Activated B cell treated with CpG ODN at 0.5 μM for 24 hours (primary cell): ENCODE data around the gene KREMEN1. TPM values are rescaled to one million over a fixed set of nuclear protein-coding genes. Genes with fewer than 3 reads are reported as not detected.
"Not testable (repeated sequence)": the region's sequence is repeated elsewhere in the genome, so short reads cannot be mapped to it uniquely, and the experiment has no call there.

Source experiments
- ATAC-seq: fragments of 200-7000 bp; cut with Tn5 transposase; one replicate; pipeline ENCODE4 v1.10.0; 2021; ENCODE audit warnings: low read depth, mild to moderate bottlenecking, moderate library complexity
- CTCF ChIA-PET: fragments of 350-600 bp; sonication (Branson Sonifier 250); formaldehyde crosslinking; loops from one replicate; lab custom pipeline; 2021; ENCODE audit warnings: antibody characterized with exemption; lab: Charles Lee
- POLR2A ChIA-PET: fragments of 350-600 bp; sonication (Branson Sonifier 250); formaldehyde crosslinking; loops from one replicate; lab custom pipeline; 2021; ENCODE audit warnings: antibody characterized with exemption; lab: Charles Lee
- DNase-seq: peaks from one replicate; pipeline ENCODE4 v3.0.0; 2022
- H3K27ac Mint-ChIP-seq: one replicate; pipeline ENCODE4 v1.8.0; 2020; ENCODE audit warnings: mixed read lengths
- H3K27me3 Mint-ChIP-seq: one replicate; pipeline ENCODE4 v1.8.0; 2021; ENCODE audit warnings: mixed read lengths
- H3K36me3 Mint-ChIP-seq: one replicate; pipeline ENCODE4 v1.8.0; 2021; ENCODE audit warnings: low read depth, mixed read lengths
- H3K4me1 Mint-ChIP-seq: one replicate; pipeline ENCODE4 v1.8.0; 2021; ENCODE audit warnings: mixed read lengths
- H3K4me3 Mint-ChIP-seq: one replicate; pipeline ENCODE4 v1.8.0; 2020; ENCODE audit warnings: mild to moderate bottlenecking, mixed read lengths
- H3K9me3 Mint-ChIP-seq: one replicate; pipeline ENCODE4 v1.8.0; 2020; ENCODE audit warnings: mixed read lengths
- intact Hi-C: fragments of 100-400 bp; cut with micrococcal nuclease; formaldehyde crosslinking; loops from one replicate; pipeline ENCODE4 v1.15.1; 2024
- total RNA-seq: library from RNA; stranded (reverse); gene quantifications from 2 replicates; pipeline ENCODE4 v1.2.3, GENCODE V29; 2022
- TF ChIP-seq, protein P1 (sequence below): fragments of 200-600 bp; IDR thresholded peaks from one replicate; pipeline ENCODE4 v1.8.0; 2022; ENCODE audit warnings: antibody characterized with exemption, mild to moderate bottlenecking

The KREMEN1 gene
- total RNA-seq, 1 donor from 2014 or later = not detected

DNA sequence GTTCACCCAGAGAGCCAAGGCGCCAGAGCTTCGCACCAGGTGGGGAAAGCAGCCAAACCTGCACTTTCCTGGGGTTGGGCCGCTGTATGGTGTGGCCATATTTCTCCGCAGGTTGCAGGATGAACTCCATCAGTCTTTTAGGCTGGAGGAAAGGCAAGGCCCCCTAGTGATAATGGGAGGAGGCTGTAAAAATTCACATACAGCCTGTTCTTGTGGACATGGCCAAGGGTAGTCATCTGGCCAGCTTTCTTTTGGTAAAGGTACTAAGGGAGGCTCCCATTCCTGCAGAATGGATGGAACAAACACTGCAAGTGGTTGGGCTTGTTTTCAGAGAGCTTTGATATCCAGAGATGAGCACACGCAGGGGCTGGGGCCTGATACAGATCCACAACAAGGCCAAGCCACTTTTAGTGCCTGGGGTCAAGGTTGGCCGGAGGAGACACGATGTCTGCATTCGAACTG lies 40.8 kb upstream of the KREMEN1 start:
- H3K9me3 Mint-ChIP-seq = no peaks in the 10 kb centered on the region
- DNase-seq = no peak
- CTCF ChIA-PET = interaction anchor here (1.1 kb wide), 1 partner anchor 432 kb away, joined by 3 read pairs; no protein-coding TSS in a partner anchor
- no peak for ATAC-seq
- no peak overlapping the region for H3K27ac Mint-ChIP-seq
- H3K4me1 Mint-ChIP-seq = peaks cover 6% of the 10 kb centered on the region
- TF ChIP-seq, protein P1, sequence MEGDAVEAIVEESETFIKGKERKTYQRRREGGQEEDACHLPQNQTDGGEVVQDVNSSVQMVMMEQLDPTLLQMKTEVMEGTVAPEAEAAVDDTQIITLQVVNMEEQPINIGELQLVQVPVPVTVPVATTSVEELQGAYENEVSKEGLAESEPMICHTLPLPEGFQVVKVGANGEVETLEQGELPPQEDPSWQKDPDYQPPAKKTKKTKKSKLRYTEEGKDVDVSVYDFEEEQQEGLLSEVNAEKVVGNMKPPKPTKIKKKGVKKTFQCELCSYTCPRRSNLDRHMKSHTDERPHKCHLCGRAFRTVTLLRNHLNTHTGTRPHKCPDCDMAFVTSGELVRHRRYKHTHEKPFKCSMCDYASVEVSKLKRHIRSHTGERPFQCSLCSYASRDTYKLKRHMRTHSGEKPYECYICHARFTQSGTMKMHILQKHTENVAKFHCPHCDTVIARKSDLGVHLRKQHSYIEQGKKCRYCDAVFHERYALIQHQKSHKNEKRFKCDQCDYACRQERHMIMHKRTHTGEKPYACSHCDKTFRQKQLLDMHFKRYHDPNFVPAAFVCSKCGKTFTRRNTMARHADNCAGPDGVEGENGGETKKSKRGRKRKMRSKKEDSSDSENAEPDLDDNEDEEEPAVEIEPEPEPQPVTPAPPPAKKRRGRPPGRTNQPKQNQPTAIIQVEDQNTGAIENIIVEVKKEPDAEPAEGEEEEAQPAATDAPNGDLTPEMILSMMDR = no peak
- intact Hi-C loops = no loop called here
- H3K4me3 Mint-ChIP-seq = no peak overlapping the region
- H3K36me3 Mint-ChIP-seq = no peaks in the 10 kb centered on the region
- POLR2A ChIA-PET = no interaction called here
- H3K27me3 Mint-ChIP-seq = peaks cover 44% of the 10 kb centered on the region

DNA sequence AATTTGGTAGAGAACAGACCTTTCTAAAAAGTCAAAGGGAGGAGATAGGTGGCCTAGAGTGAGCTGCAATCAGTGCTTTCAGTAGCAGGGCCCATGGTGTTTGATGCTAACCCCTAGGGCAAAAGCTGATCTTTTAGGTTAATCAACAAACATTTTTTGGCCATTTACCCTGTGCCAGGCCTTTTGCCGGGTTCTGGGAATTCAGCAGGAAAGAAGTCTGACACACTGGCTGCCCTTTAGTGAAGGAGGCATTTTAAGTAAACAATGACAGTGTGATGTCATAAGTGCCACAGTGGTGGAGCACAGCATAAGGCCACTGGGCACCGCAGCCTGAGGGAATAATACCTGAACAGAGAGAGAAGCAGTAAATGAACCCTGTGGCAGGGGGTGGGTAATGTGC lies 40.3 kb upstream of the KREMEN1 start:
- ChIA-PET CTCF (no interaction called here), POLR2A (no interaction called here)
- H3K4me3 Mint-ChIP-seq = no peak overlapping the region

DNA sequence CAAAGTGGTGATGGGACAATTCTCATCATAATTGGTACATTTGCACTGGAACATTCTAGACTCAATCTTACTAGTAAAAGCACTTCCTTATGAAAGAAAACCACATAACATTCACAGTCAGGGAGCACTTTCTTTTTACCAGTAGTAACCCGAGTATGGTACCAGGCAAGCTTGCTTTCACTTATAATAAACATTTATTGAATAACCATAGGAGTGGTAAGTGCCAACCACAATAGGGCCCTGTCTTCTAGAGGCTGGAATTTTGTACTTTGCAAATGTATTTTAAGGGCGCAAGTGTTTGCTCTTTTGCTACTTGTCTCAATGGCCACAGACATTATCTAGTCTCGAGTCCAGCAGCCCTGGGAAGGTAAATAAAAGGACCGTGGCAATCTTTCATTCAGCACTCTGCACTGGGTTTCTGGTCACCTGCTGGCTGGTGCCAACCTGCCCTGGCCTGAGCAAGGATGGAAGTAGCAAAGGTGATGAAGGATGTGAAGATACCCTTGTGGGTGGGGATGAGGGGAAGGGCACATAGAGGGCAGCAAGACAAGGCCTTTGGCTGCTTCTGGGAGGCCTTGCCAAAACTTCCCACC lies 35.4 kb upstream of the KREMEN1 start:
- Mint-ChIP-seq H3K27me3 (peaks cover 11% of the 10 kb centered on the region), H3K4me1 (no peaks in the 10 kb centered on the region), H3K9me3 (no peaks in the 10 kb centered on the region), H3K27ac (no peak overlapping the region), H3K36me3 (no peaks in the 10 kb centered on the region), H3K4me3 (no peak overlapping the region)
- TF ChIP-seq, protein P1 = no peak
- no peak for ATAC-seq
- intact Hi-C loops = no loop called here
- POLR2A ChIA-PET = no interaction called here
- CTCF ChIA-PET = interaction anchor here (1.0 to 7.0 kb wide), 3 partner anchors 8 to 435 kb away, joined by 3 to 77 read pairs (median 7); no protein-coding TSS in a partner anchor
- no peak for DNase-seq

More for the DNA sequence above, 40.3 kb upstream of the KREMEN1 start:
- DNase-seq = no peak
- ATAC-seq = no peak
- H3K36me3 Mint-ChIP-seq = no peaks in the 10 kb centered on the region
- no peaks in the 10 kb centered on the region for H3K9me3 Mint-ChIP-seq
- peaks cover 44% of the 10 kb centered on the region for H3K27me3 Mint-ChIP-seq
- intact Hi-C loops = no loop called here
- H3K27ac Mint-ChIP-seq = no peak overlapping the region
- H3K4me1 Mint-ChIP-seq = peaks cover 6% of the 10 kb centered on the region
- TF ChIP-seq, protein P1 = no peak

DNA sequence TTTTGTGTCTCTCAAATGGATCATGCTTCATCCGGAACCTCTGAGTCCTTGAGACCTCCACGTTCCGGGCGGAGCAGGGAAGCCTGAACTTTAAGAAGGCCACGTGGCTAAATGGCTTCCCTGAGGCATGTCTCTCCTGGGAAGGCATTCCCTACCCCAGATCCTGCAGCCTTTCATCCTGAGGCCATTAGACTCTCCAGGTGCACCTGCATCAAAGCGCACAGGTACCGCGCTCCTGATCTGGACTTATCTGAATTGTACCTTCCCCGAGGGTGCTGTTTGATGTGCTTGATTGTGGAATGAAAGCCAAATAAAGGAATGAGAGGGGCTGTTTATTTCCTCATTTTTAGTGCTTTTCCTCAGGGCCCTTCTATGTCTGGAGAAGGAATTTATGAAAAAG lies 33.7 kb upstream of the KREMEN1 start:
- ChIA-PET CTCF (interaction anchor here (3.4 to 7.1 kb wide), 4 partner anchors 181 to 437 kb away, joined by 26 to 87 read pairs (median 61); no protein-coding TSS in a partner anchor), POLR2A (no interaction called here)
- H3K4me3 Mint-ChIP-seq = no peak overlapping the region
- H3K9me3 Mint-ChIP-seq = no peaks in the 10 kb centered on the region
- TF ChIP-seq, protein P1 = no peak
- H3K4me1 Mint-ChIP-seq = no peaks in the 10 kb centered on the region
- peaks cover 3% of the 10 kb centered on the region for H3K27me3 Mint-ChIP-seq
- H3K36me3 Mint-ChIP-seq = no peaks in the 10 kb centered on the region
- H3K27ac Mint-ChIP-seq = no peak overlapping the region
- intact Hi-C loops = no loop called here
- DNase-seq = no peak
- no peak for ATAC-seq

DNA sequence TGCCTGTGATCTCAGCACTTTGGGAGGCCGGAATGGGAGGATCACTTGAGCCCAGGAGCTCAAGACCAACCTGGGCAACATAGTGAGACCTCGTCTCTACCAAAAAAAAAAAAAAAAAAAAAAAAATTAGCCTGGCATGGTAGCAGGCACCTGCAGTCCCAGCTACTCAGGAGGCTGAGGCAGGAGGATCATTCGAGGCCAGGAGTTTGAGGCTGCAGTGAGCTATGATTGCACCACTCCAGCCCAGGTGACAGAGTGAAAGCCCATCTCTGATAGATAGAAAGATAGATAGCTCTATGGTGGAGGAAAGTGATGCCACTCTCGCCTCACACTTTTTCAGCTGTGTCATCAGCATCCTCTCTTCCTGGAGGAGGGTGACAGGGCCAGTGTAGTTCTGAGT lies 33.2 kb upstream of the KREMEN1 start:
- H3K4me1 Mint-ChIP-seq, DNase-seq, H3K4me3 Mint-ChIP-seq, ATAC-seq, H3K9me3 Mint-ChIP-seq, H3K27me3 Mint-ChIP-seq, H3K36me3 Mint-ChIP-seq, POLR2A ChIA-PET, H3K27ac Mint-ChIP-seq: not testable (repeated sequence)
- CTCF ChIA-PET = interaction anchor here (0.9 to 7.1 kb wide), 6 partner anchors 182 to 787 kb away, joined by 3 to 87 read pairs (median 36); no protein-coding TSS in a partner anchor
- intact Hi-C loops = loop anchor here (1.0 kb wide), 4 partner anchors 184 to 1019 kb away; no protein-coding TSS in a partner anchor
